GM12878 (cell line): Measurements from ENCODE around the gene VPS33B.
"Not testable (repeated sequence)": the region's sequence is repeated elsewhere in the genome, so short reads cannot be mapped to it uniquely, and the experiment has no call there.

Experiments
- FOXK2 ChIP-seq: fragments of 450-650 bp; IDR thresholded peaks from 2 replicates; pipeline ENCODE4 v1.6.1; 2017; ENCODE audit warnings: mild to moderate bottlenecking, moderate library complexity
- TF ChIP-seq, protein P1 (sequence below): fragments of 450-650 bp; IDR thresholded peaks from 2 replicates; pipeline ENCODE4 v1.6.1; 2017; ENCODE audit warnings: antibody characterized with exemption, mild to moderate bottlenecking, moderate library complexity

DNA sequence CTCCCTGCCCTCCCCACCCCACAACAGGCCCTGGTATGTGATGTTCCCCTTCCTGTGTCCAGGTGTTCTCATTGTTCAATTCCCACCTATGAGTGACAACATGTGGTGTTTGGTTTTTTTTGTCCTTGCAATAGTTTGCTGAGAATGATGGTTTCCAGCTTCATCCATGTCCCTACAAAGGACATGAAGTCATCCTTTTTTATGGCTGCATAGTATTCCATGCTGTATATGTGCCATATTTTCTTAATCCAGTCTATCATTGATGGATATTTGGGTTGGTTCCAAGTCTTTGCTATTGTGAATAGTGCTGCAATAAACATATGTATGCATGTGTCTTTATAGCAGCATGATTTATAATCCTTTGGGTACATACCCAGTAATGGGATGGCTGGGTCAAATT is 23.7 kb upstream of the VPS33B start:
- TF ChIP-seq FOXK2, result not testable (repeated sequence)
- TF ChIP-seq, protein P1, sequence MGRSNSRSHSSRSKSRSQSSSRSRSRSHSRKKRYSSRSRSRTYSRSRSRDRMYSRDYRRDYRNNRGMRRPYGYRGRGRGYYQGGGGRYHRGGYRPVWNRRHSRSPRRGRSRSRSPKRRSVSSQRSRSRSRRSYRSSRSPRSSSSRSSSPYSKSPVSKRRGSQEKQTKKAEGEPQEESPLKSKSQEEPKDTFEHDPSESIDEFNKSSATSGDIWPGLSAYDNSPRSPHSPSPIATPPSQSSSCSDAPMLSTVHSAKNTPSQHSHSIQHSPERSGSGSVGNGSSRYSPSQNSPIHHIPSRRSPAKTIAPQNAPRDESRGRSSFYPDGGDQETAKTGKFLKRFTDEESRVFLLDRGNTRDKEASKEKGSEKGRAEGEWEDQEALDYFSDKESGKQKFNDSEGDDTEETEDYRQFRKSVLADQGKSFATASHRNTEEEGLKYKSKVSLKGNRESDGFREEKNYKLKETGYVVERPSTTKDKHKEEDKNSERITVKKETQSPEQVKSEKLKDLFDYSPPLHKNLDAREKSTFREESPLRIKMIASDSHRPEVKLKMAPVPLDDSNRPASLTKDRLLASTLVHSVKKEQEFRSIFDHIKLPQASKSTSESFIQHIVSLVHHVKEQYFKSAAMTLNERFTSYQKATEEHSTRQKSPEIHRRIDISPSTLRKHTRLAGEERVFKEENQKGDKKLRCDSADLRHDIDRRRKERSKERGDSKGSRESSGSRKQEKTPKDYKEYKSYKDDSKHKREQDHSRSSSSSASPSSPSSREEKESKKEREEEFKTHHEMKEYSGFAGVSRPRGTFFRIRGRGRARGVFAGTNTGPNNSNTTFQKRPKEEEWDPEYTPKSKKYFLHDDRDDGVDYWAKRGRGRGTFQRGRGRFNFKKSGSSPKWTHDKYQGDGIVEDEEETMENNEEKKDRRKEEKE, result not testable (repeated sequence)
